Neural progenitor cell (in vitro differentiated cells): ENCODE results near the gene MYCBPAP. TPM values are rescaled to one million over a fixed set of nuclear protein-coding genes. Genes with fewer than 3 reads are reported as not detected.

ENCODE experiments used
- DNase-seq: peaks from one replicate; pipeline ENCODE4 v3.0.0-alpha.2; 2016; ENCODE audit warnings: low spot score
- H2AFZ ChIP-seq: fragments of 200-600 bp; sonication (generic); replicated peaks from 2 replicates; pipeline ENCODE4 v1.6.1; 2016; ENCODE audit warnings: antibody characterized with exemption
- H3F3A ChIP-seq: fragments of 200-600 bp; sonication (generic); 2 replicates; pipeline ENCODE4 v1.6.1; 2016; ENCODE audit warnings: antibody characterized with exemption, low read depth
- H3K27ac ChIP-seq: fragments of 200-600 bp; sonication (generic); 2 replicates; pipeline ENCODE4 v1.5.1; 2016; ENCODE audit warnings: mild to moderate bottlenecking
- H3K27me3 ChIP-seq: fragments of 200-600 bp; sonication (generic); 2 replicates; pipeline ENCODE4 v1.6.1; 2016; ENCODE audit warnings: mild to moderate bottlenecking, moderate library complexity
- H3K36me3 ChIP-seq: fragments of 200-600 bp; sonication (generic); 2 replicates; pipeline ENCODE4 v1.5.1; 2016
- H3K4me1 ChIP-seq: fragments of 200-600 bp; sonication (generic); 2 replicates; pipeline ENCODE4 v1.6.1; 2016; ENCODE audit warnings: mixed run types
- H3K4me2 ChIP-seq: fragments of 200-600 bp; sonication (generic); 2 replicates; pipeline ENCODE4 v1.6.1; 2016
- H3K4me3 ChIP-seq: fragments of 200-600 bp; sonication (generic); 2 replicates; pipeline ENCODE4 v1.5.1; 2016
- H3K79me2 ChIP-seq: fragments of 200-600 bp; sonication (generic); 2 replicates; pipeline ENCODE4 v1.6.1; 2016; ENCODE audit warnings: low read depth
- H3K9ac ChIP-seq: fragments of 200-600 bp; sonication (generic); 2 replicates; pipeline ENCODE4 v1.6.1; 2016
- H3K9me3 ChIP-seq: fragments of 200-600 bp; sonication (generic); 2 replicates; pipeline ENCODE4 v1.5.1; 2016; ENCODE audit warnings: low read depth
- H4K20me1 ChIP-seq: fragments of 200-600 bp; sonication (generic); 2 replicates; pipeline ENCODE4 v1.6.1; 2016; ENCODE audit warnings: low read depth
- H3K27ac Mint-ChIP-seq: 3 replicates; pipeline ENCODE4 v1.8.0; 2021; ENCODE audit warnings: mixed read lengths
- H3K27me3 Mint-ChIP-seq: 2 replicates; pipeline ENCODE4 v1.8.0; 2022; ENCODE audit warnings: low read depth, mild to moderate bottlenecking, inconsistent platforms, moderate library complexity, mixed read lengths; ENCODE audit not compliant: insufficient read depth
- H3K36me3 Mint-ChIP-seq: 3 replicates; pipeline ENCODE4 v1.8.0; 2021; ENCODE audit warnings: mixed read lengths
- H3K4me1 Mint-ChIP-seq: 3 replicates; pipeline ENCODE4 v1.8.0; 2021; ENCODE audit warnings: mixed read lengths
- H3K4me3 Mint-ChIP-seq: 3 replicates; pipeline ENCODE4 v1.8.0; 2021; ENCODE audit warnings: mild to moderate bottlenecking, moderate library complexity, mixed read lengths
- H3K9me3 Mint-ChIP-seq: 3 replicates; pipeline ENCODE4 v1.8.0; 2020; ENCODE audit warnings: mixed read lengths
- EZH2 ChIP-seq: fragments of 200-600 bp; sonication (generic); IDR thresholded peaks from 2 replicates; pipeline ENCODE4 v1.6.1; 2017; ENCODE audit warnings: antibody characterized with exemption, mild to moderate bottlenecking, moderate library complexity
- EZH2phosphoT487 ChIP-seq: fragments of 200-600 bp; sonication (generic); IDR thresholded peaks from 2 replicates; pipeline ENCODE4 v1.6.1; 2017; ENCODE audit warnings: antibody characterized with exemption
- total RNA-seq: library from RNA; depleted of rRNA; stranded (reverse); fragments of >200 nt; gene quantifications from 2 replicates; pipeline ENCODE4 v1.2.3, GENCODE V29; 2015; ENCODE audit warnings: low replicate concordance
- TF ChIP-seq, protein P1 (sequence below): fragments of 200-600 bp; sonication (generic); IDR thresholded peaks from 2 replicates; pipeline ENCODE4 v1.5.1; 2017; ENCODE audit warnings: antibody characterized with exemption, mild to moderate bottlenecking

MYCBPAP gene
- total RNA-seq, 1 donor from 2014 or later = 3.5 TPM

DNA sequence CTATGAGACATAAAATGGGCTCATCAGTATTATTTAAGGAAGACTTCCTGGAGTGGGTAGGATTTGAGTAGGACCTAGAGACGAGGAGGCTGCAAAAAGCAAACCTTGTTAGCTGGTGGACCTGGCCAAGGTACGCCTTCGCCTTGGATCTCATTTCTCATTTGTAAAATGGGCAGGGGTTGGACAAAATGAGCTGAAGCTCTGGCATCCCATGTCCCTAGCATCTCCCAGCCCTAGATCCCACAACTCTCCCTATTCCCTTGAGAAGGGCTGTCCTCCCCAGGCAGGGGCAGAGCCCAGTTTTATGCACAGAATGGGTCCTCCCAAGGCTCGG is 38.4 kb downstream of the MYCBPAP start:
- H3K27me3 ChIP-seq = peaks cover 11% of the 10 kb centered on the region
- TF ChIP-seq, protein P1, sequence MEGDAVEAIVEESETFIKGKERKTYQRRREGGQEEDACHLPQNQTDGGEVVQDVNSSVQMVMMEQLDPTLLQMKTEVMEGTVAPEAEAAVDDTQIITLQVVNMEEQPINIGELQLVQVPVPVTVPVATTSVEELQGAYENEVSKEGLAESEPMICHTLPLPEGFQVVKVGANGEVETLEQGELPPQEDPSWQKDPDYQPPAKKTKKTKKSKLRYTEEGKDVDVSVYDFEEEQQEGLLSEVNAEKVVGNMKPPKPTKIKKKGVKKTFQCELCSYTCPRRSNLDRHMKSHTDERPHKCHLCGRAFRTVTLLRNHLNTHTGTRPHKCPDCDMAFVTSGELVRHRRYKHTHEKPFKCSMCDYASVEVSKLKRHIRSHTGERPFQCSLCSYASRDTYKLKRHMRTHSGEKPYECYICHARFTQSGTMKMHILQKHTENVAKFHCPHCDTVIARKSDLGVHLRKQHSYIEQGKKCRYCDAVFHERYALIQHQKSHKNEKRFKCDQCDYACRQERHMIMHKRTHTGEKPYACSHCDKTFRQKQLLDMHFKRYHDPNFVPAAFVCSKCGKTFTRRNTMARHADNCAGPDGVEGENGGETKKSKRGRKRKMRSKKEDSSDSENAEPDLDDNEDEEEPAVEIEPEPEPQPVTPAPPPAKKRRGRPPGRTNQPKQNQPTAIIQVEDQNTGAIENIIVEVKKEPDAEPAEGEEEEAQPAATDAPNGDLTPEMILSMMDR = no peak
- TF ChIP-seq EZH2 = no peak
- TF ChIP-seq EZH2phosphoT487 = no peak
- no peaks in the 10 kb centered on the region for H3K79me2 ChIP-seq
- H2AFZ ChIP-seq = no peak overlapping the region
- no peak overlapping the region for H3K4me3 ChIP-seq
- peak overlapping the region; percentile 66 for H3K27ac Mint-ChIP-seq
- peaks cover 19% of the 10 kb centered on the region for H3K4me1 Mint-ChIP-seq
- no peaks in the 10 kb centered on the region for H4K20me1 ChIP-seq
- H3K27me3 Mint-ChIP-seq = peaks cover 11% of the 10 kb centered on the region
- DNase-seq = no peak
- H3F3A ChIP-seq = peaks cover 13% of the 10 kb centered on the region
- no peaks in the 10 kb centered on the region for H3K9me3 ChIP-seq
- H3K9ac ChIP-seq = no peak overlapping the region
- no peaks in the 10 kb centered on the region for H3K9me3 Mint-ChIP-seq
- H3K4me2 ChIP-seq = peak overlapping the region; percentile 86
- H3K27ac ChIP-seq = no peak overlapping the region
- H3K4me3 Mint-ChIP-seq = peak overlapping the region; percentile 45
- peaks cover 16% of the 10 kb centered on the region for H3K4me1 ChIP-seq
- H3K36me3 Mint-ChIP-seq = peaks cover 2% of the 10 kb centered on the region
- no peaks in the 10 kb centered on the region for H3K36me3 ChIP-seq

DNA sequence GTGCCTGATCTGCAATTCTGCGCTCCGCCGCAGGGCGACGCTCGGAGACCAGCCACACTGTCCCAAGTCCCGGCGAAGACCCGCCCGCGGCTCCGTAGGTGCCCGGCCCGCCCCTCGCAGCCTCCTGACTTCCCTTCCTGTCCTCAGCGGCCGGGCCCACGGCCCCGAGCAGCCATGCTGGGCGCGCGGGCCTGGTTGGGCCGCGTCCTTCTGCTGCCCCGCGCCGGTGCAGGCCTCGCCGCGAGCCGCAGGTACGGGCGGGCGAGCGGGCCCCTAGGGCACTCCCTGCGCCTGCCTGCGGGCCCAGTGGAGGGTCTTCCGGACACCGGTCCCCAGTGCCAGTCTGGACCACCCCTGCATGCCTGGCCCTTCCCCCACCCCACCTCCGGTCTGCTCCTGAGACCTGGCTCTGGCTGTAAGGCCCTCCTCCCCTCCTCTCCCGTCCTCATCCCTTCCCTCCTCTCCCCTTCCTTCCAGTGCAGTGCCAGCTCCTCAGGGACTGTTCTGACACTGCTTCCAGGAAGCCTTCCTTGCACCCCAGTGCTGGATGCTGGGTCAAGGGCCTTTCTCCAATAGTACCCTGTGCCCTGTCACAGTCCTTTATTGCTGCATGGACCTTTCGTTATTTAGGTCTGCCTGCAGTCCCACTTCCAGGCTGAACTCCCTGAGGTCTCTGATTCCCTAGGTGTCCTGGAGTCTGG is 38.9 kb downstream of the MYCBPAP start, which contains the start of gene SPATA20:
SPATA20 (plus strand) TSS at position 140 of the 701 bp plus-strand sequence; CDS start at position 175, 35 bp downstream.
- Histone ChIP-seq H3F3A (peaks cover 13% of the 10 kb centered on the region), H4K20me1 (no peaks in the 10 kb centered on the region), H3K79me2 (no peaks in the 10 kb centered on the region), H3K9me3 (no peaks in the 10 kb centered on the region), H3K27ac (no peak within 1 kb of the TSS), H3K4me1 (peaks cover 16% of the 10 kb centered on the region), H3K27me3 (peaks cover 10% of the 10 kb centered on the region), H3K36me3 (no peaks in the 10 kb centered on the region), H3K4me3 (peak within 1 kb of the TSS; percentile 60), H2AFZ (peak within 1 kb of the TSS; percentile 43), H3K4me2 (peak within 1 kb of the TSS; percentile 86), H3K9ac (peak within 1 kb of the TSS; percentile 52)
- peak within 1 kb of the TSS; percentile 66 for H3K27ac Mint-ChIP-seq
- peak; percentile 95 for DNase-seq
- peaks cover 18% of the 10 kb centered on the region for H3K4me1 Mint-ChIP-seq
- no peaks in the 10 kb centered on the region for H3K9me3 Mint-ChIP-seq
- peaks cover 11% of the 10 kb centered on the region for H3K27me3 Mint-ChIP-seq
- peak within 1 kb of the TSS; percentile 79 for H3K4me3 Mint-ChIP-seq
- TF ChIP-seq, protein P1 = peak; percentile 95
- TF ChIP-seq EZH2phosphoT487 (no peak), EZH2 (no peak)
- peaks cover 2% of the 10 kb centered on the region for H3K36me3 Mint-ChIP-seq

DNA sequence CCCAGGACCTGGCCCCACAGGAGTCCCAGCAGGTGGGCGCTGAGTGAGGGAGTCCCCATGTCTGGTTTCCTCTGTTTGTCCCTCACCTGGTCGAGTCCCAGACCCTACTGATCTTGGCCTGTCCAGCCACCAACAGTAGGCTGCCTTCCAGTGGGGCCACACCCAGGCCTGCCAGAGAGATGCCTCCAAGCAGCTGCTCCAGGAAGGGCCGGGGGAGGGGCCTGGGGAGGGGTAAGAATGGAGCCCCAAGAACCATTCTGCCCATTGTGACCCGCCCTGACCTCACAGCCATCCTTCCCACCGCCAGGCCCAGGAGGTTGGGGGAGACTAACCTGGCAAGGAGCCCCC is 39.5 kb downstream of the MYCBPAP start:
- H3K4me3 Mint-ChIP-seq = peak overlapping the region; percentile 79
- H3K27me3 Mint-ChIP-seq = peaks cover 14% of the 10 kb centered on the region
- H3K27me3 ChIP-seq = peaks cover 10% of the 10 kb centered on the region
- no peak overlapping the region for H3K27ac ChIP-seq
- H3K9ac ChIP-seq = no peak overlapping the region
- no peak for TF ChIP-seq EZH2phosphoT487
- TF ChIP-seq EZH2 = no peak
- TF ChIP-seq, protein P1 = no peak
- H3K9me3 Mint-ChIP-seq = no peaks in the 10 kb centered on the region
- H2AFZ ChIP-seq = peak overlapping the region; percentile 43
- no peaks in the 10 kb centered on the region for H3K9me3 ChIP-seq
- peaks cover 12% of the 10 kb centered on the region for H3K4me1 Mint-ChIP-seq
- no peaks in the 10 kb centered on the region for H3K36me3 ChIP-seq
- no peak for DNase-seq
- H3K36me3 Mint-ChIP-seq = peaks cover 2% of the 10 kb centered on the region
- no peaks in the 10 kb centered on the region for H4K20me1 ChIP-seq
- no peaks in the 10 kb centered on the region for H3K79me2 ChIP-seq
- peak overlapping the region; percentile 60 for H3K4me3 ChIP-seq
- H3F3A ChIP-seq = peaks cover 9% of the 10 kb centered on the region
- H3K4me1 ChIP-seq = peaks cover 11% of the 10 kb centered on the region
- H3K4me2 ChIP-seq = peak overlapping the region; percentile 86
- no peak overlapping the region for H3K27ac Mint-ChIP-seq
